Calu3 (cell line): ENCODE measurements around the gene WWOX. TPM values are rescaled to one million over a fixed set of nuclear protein-coding genes. Genes with fewer than 3 reads are reported as not detected.

Experiments
- BruUV-seq: library from RNA; stranded (reverse); fragments of 400-500 nt; replicated peaks from 2 replicates; lab custom pipeline; 2021; lab: Mats Ljungman, UMichigan
- CTCF ChIA-PET: fragments of 300-600 bp; sonication (Branson Sonifier 250); formaldehyde crosslinking; loops from one replicate; lab custom pipeline; 2022; ENCODE audit warnings: antibody characterized with exemption; lab: Charles Lee
- DNase-seq: peaks from one replicate; pipeline ENCODE4 v3.0.0; 2022
- H3K27ac Mint-ChIP-seq: one replicate; pipeline ENCODE4 v1.8.0; 2022; ENCODE audit warnings: mixed read lengths; ENCODE audit not compliant: unreplicated experiment
- H3K27me3 Mint-ChIP-seq: one replicate; pipeline ENCODE4 v1.8.0; 2022; ENCODE audit warnings: mixed read lengths; ENCODE audit not compliant: unreplicated experiment
- H3K36me3 Mint-ChIP-seq: one replicate; pipeline ENCODE4 v1.8.0; 2022; ENCODE audit warnings: mild to moderate bottlenecking, moderate library complexity, mixed read lengths; ENCODE audit not compliant: insufficient read depth, unreplicated experiment
- H3K4me1 Mint-ChIP-seq: one replicate; pipeline ENCODE4 v1.8.0; 2022; ENCODE audit warnings: mild to moderate bottlenecking, low read depth, mixed read lengths; ENCODE audit not compliant: unreplicated experiment
- H3K4me3 Mint-ChIP-seq: one replicate; pipeline ENCODE4 v1.8.0; 2022; ENCODE audit warnings: mild to moderate bottlenecking, low read depth, moderate library complexity, mixed read lengths; ENCODE audit not compliant: unreplicated experiment
- H3K9me3 Mint-ChIP-seq: one replicate; pipeline ENCODE4 v1.8.0; 2022; ENCODE audit warnings: low read depth, mixed read lengths; ENCODE audit not compliant: unreplicated experiment
- intact Hi-C: fragments of 100-400 bp; cut with micrococcal nuclease; formaldehyde crosslinking; loops from one replicate; pipeline ENCODE4 v1.10.0; 2022; ENCODE audit not compliant: unreplicated experiment
- total RNA-seq: library from RNA; stranded (reverse); gene quantifications from 2 replicates; pipeline ENCODE4 v1.2.3, GENCODE V29; 2022
- TF ChIP-seq, protein P1 (sequence below): fragments of 200-600 bp; IDR thresholded peaks from one replicate; pipeline ENCODE4 v1.8.0; 2022; ENCODE audit warnings: antibody characterized with exemption; ENCODE audit not compliant: unreplicated experiment

WWOX gene
- total RNA-seq, 1 experiment from 2014 or later, result 33.5 TPM

DNA sequence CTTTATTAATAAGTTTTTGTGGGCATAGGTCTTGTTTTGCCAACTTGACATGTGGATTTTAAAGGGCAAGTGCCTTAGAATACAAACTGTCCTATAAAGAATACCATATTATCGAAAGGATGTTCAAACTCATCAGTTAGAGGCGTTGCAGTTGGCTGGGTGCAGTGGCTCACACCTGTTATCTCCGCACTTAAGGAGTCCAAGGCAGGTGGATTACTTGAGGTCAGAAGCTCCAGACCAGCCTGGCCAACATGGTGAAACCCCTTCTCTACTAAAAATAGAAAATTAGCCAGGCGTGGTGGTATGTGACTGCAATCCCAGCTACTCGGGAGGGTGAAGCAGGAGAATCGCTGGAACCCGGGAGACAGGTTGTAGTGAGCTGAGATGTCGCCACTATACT lies 472.0 kb downstream of the WWOX start:
- no peak for DNase-seq
- intact Hi-C loops, result no loop called here
- TF ChIP-seq, protein P1, sequence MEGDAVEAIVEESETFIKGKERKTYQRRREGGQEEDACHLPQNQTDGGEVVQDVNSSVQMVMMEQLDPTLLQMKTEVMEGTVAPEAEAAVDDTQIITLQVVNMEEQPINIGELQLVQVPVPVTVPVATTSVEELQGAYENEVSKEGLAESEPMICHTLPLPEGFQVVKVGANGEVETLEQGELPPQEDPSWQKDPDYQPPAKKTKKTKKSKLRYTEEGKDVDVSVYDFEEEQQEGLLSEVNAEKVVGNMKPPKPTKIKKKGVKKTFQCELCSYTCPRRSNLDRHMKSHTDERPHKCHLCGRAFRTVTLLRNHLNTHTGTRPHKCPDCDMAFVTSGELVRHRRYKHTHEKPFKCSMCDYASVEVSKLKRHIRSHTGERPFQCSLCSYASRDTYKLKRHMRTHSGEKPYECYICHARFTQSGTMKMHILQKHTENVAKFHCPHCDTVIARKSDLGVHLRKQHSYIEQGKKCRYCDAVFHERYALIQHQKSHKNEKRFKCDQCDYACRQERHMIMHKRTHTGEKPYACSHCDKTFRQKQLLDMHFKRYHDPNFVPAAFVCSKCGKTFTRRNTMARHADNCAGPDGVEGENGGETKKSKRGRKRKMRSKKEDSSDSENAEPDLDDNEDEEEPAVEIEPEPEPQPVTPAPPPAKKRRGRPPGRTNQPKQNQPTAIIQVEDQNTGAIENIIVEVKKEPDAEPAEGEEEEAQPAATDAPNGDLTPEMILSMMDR, result no peak
- no TSS peak for BruUV-seq
- Mint-ChIP-seq H3K36me3 (no peaks in the 10 kb centered on the region), H3K9me3 (peaks cover 19% of the 10 kb centered on the region), H3K4me1 (no peaks in the 10 kb centered on the region), H3K27me3 (no peaks in the 10 kb centered on the region), H3K27ac (no peak overlapping the region), H3K4me3 (no peak overlapping the region)
- CTCF ChIA-PET, result no interaction called here

DNA sequence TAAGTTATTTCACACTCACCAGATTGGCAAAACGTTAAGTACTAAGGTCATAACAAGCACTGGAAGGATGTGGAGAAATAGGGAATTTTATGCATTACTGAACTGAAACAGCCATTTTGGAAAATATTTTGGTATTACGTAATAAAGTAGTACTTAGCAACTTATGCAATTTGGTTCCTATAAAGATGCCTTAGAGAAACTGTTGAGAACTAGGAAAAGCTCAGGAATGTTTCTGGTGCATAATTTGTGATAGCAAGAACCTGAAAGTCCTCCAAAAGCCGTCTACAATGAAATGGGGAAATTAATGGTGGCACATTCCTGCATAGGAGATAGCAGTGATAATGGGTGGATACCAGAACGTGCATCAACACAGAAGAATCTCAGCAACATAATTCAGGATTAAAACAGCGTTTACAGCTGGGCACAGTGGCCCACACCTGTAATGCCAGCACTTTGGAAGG lies 472.5 kb downstream of the WWOX start:
- Mint-ChIP-seq H3K4me3 (no peak overlapping the region), H3K4me1 (no peaks in the 10 kb centered on the region), H3K27ac (no peak overlapping the region), H3K27me3 (no peaks in the 10 kb centered on the region), H3K9me3 (peaks cover 19% of the 10 kb centered on the region), H3K36me3 (no peaks in the 10 kb centered on the region)
- DNase-seq, result no peak
- no TSS peak for BruUV-seq
- TF ChIP-seq, protein P1, result no peak
- intact Hi-C loops, result no loop called here
- CTCF ChIA-PET, result no interaction called here

DNA sequence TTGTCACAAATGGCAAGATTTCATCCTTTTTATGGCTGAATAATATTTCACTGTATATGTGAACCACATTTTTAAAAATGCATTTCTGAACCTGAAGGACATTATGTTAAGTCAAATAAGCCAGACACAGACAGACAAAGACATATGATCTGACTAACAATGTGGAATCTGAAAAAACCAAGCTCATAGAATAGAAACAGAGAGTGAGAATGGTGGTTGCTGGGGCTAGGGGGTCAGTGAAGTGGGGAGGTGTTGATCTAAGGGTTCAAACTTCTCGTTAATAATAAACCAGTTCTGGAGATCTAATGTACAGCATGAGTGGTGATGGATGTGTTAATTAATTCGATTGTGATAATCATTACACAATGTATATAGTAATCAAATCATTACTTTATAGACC lies 475.1 kb downstream of the WWOX start:
- Mint-ChIP-seq H3K9me3 (peaks cover 21% of the 10 kb centered on the region), H3K4me3 (no peak overlapping the region), H3K36me3 (no peaks in the 10 kb centered on the region), H3K27ac (no peak overlapping the region), H3K27me3 (no peaks in the 10 kb centered on the region), H3K4me1 (no peaks in the 10 kb centered on the region)
- intact Hi-C loops, result no loop called here
- DNase-seq, result no peak
- TF ChIP-seq, protein P1, result no peak
- no TSS peak for BruUV-seq
- CTCF ChIA-PET, result interaction anchor here (0.6 kb wide), 1 partner anchor 437 kb away, joined by 3 read pairs; no protein-coding TSS in a partner anchor

DNA sequence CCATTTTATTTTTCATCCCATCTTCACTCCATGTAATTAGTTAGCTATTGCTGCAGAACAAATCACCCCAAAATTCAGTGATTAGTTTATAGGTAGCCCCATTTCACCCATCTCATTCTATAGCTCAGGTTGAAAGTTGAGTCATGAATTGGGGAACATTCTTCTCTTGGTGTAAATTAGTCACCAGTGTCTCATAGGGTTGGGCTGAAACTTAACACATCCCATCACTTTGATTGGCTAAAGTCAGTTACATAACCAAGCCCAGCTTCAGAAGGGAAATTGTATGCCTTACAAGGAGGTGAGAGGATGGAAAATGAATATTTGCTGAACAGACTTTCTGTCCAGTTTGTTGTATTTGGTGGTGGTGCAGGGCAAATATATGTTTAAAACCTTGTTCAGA lies 477.5 kb downstream of the WWOX start:
- Mint-ChIP-seq H3K4me3 (no peak overlapping the region), H3K4me1 (no peaks in the 10 kb centered on the region), H3K9me3 (peaks cover 18% of the 10 kb centered on the region), H3K27ac (no peak overlapping the region), H3K27me3 (no peaks in the 10 kb centered on the region), H3K36me3 (no peaks in the 10 kb centered on the region)
- BruUV-seq, result no TSS peak
- intact Hi-C loops, result no loop called here
- CTCF ChIA-PET, result interaction anchor here (0.8 kb wide), 1 partner anchor 22 kb away, joined by 3 read pairs; no protein-coding TSS in a partner anchor
- TF ChIP-seq, protein P1, result no peak
- no peak for DNase-seq
